Measurements from ENCODE around the gene ADD2.

The ADD2 gene

DNA sequence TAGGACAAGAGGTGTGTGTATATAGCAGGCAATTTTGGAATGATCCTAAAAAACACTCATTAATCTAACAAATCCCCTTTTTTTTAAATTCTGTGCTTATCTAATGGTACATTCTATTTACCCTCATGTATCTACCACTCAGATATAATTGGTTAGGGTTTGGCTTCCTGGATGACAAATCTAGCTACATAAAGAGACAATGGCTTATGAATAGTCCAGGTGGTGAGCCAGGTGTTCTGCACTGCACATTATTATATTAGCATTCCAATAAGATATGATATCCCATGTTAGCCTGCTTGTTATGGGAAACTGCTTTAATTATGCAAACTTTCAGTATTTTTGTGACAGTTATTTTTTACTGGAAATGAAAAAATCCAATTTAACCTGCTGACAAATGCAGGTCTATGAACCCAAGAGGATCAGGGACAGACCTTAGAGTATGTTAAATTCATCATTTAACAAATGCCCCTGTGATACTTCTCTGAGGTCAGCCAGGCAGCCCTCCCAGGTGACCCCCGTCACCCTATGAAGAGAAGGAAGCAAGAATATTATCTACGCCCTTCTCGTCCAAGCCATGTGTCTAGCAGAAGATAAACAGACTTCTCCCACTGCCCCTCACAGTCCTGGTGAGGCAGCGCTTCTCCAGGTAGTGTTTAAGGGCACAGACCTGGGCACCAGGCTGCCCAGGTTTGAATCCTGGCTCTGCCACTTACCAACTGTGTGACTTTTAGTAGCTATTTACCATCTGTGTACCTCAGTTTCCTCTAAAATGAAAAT lies 83.0 kb downstream of the ADD2 start:
- Histone ChIP-seq H3K4me3 (ENCODE audit: severe bottlenecking) (no peak overlapping the region), H3K27me3 (ENCODE audit: insufficient read depth, poor library complexity, severe bottlenecking) (no peaks in the 10 kb centered on the region), H3K4me1 (ENCODE audit: insufficient read depth, poor library complexity, severe bottlenecking) (no peaks in the 10 kb centered on the region), H3K36me3 (ENCODE audit: low read depth) (no peaks in the 10 kb centered on the region), H3K9me3 (ENCODE audit: severe bottlenecking) (no peaks in the 10 kb centered on the region), H3K27ac (ENCODE audit: poor library complexity, severe bottlenecking) (no peak overlapping the region)
- DNase-seq (ENCODE audit: low spot score) (no peak), ATAC-seq (ENCODE audit: low read depth) (no peak)
- TF ChIP-seq, protein P1, sequence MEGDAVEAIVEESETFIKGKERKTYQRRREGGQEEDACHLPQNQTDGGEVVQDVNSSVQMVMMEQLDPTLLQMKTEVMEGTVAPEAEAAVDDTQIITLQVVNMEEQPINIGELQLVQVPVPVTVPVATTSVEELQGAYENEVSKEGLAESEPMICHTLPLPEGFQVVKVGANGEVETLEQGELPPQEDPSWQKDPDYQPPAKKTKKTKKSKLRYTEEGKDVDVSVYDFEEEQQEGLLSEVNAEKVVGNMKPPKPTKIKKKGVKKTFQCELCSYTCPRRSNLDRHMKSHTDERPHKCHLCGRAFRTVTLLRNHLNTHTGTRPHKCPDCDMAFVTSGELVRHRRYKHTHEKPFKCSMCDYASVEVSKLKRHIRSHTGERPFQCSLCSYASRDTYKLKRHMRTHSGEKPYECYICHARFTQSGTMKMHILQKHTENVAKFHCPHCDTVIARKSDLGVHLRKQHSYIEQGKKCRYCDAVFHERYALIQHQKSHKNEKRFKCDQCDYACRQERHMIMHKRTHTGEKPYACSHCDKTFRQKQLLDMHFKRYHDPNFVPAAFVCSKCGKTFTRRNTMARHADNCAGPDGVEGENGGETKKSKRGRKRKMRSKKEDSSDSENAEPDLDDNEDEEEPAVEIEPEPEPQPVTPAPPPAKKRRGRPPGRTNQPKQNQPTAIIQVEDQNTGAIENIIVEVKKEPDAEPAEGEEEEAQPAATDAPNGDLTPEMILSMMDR (IDR thresholded peaks at IDR 0.05; ENCODE audit: poor library complexity, severe bottlenecking) = no peak

DNA sequence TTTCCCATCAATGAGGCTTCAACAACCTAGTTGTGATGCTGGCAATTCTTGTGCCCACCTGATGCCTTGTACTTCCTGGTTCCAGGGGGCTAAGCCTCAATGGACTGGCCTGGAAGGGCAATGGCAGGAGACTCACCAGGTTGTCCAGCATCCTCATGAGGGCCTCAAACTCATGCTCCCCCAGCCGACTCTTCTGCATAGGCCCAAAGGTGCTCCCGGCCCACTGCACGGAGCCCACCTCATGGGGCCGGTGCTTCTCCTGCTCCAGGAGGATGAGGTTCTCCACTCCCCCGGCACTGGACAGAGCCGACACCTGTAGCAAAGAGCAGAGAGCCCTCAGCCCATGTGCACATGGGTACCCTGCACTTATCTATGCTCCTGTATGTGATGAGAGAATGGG lies 84.5 kb downstream of the ADD2 start:
- TF ChIP-seq, protein P1 (IDR thresholded peaks at IDR 0.05; ENCODE audit: poor library complexity, severe bottlenecking) = no peak
- no peaks in the 10 kb centered on the region for H3K36me3 ChIP-seq (ENCODE audit: low read depth)

DNA sequence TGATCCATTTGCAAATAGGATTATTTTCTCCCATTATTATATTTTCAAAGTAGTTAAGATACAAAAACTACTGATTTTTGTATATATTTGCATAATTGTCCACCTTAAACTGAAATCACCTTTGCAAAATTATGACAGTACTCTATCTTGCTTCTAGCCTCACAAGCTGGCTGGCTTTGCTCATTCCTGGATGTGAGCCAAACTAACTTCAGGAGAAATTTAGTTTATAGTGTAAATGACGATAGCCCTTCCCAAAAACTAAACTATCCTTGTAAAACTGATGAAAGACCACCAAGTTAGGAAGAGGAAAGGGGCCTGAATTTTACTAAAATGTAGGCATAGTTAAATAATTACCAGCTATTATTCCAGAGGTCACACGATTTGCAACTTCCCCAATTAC lies 87.3 kb downstream of the ADD2 start:
- H3K4me3 ChIP-seq (ENCODE audit: severe bottlenecking) = no peak overlapping the region
- H3K27me3 ChIP-seq (ENCODE audit: insufficient read depth, poor library complexity, severe bottlenecking) = no peaks in the 10 kb centered on the region
- DNase-seq (ENCODE audit: low spot score) (no peak), ATAC-seq (ENCODE audit: low read depth) (no peak)
- no peak overlapping the region for H3K27ac ChIP-seq (ENCODE audit: poor library complexity, severe bottlenecking)
- no peaks in the 10 kb centered on the region for H3K36me3 ChIP-seq (ENCODE audit: low read depth)
- H3K4me1 ChIP-seq (ENCODE audit: insufficient read depth, poor library complexity, severe bottlenecking) = no peaks in the 10 kb centered on the region
- no peaks in the 10 kb centered on the region for H3K9me3 ChIP-seq (ENCODE audit: severe bottlenecking)
- TF ChIP-seq, protein P1 (IDR thresholded peaks at IDR 0.05; ENCODE audit: poor library complexity, severe bottlenecking) = no peak

More for the DNA sequence above, 84.5 kb downstream of the ADD2 start:
- H3K27ac ChIP-seq (ENCODE audit: poor library complexity, severe bottlenecking) = no peak overlapping the region
- H3K4me1 ChIP-seq (ENCODE audit: insufficient read depth, poor library complexity, severe bottlenecking) = no peaks in the 10 kb centered on the region
- DNase-seq (ENCODE audit: low spot score) = no peak
- ATAC-seq (ENCODE audit: low read depth) = no peak
- H3K4me3 ChIP-seq (ENCODE audit: severe bottlenecking) = no peak overlapping the region
- no peaks in the 10 kb centered on the region for H3K9me3 ChIP-seq (ENCODE audit: severe bottlenecking)
- no peaks in the 10 kb centered on the region for H3K27me3 ChIP-seq (ENCODE audit: insufficient read depth, poor library complexity, severe bottlenecking)

DNA sequence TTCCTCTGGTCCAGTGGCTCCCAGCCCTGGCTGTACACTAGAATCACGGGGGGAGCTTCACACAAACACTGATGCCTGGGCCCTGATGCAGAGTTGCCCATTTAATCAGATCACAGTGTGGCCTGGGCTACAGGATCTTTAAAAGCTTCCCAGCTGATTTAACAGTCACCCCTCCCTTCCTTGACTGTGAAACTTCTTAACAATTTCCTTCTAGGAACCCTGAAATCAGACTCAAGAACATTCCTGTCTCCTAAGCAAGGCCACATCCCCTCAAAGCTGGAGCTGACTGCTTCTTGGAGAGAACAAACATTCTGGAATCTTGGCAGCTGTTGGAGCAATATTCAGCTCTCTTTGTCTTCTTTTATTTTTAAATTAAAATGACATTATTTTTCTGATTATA lies 88.7 kb downstream of the ADD2 start:
- TF ChIP-seq, protein P1 (IDR thresholded peaks at IDR 0.05; ENCODE audit: poor library complexity, severe bottlenecking) = no peak
- H3K36me3 ChIP-seq (ENCODE audit: low read depth) = no peaks in the 10 kb centered on the region

DNA sequence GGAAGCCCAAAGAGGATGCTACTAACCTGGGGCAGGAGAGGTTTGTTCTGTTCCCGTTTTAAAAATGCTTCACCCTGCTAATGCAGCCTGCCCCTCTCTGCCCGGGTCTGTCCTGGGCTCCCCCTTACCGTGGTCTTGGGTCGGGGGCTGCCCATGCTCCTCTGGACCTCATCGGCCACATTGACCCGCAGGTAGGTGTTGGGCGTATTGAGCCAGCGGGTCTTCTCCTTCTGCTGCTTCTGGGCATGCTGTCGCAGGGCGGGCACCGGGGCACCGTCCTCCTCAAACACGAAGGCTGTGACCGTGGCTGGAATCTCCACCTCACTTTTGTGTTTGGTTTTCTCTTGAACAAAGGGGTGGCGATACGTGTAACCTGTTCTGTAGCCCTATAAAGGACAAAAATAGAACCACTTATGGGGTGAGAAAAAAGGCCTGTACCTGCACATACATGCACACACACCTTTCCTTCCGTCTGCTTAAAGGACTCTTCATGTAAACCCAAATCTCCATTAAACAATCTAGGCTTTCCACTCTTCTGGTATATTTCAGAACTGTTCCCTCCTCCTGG lies 89.3 kb downstream of the ADD2 start:
- H3K27ac ChIP-seq (ENCODE audit: poor library complexity, severe bottlenecking) = no peak overlapping the region
- DNase-seq (ENCODE audit: low spot score) = no peak
- TF ChIP-seq, protein P1 (IDR thresholded peaks at IDR 0.05; ENCODE audit: poor library complexity, severe bottlenecking) = no peak
- H3K9me3 ChIP-seq (ENCODE audit: severe bottlenecking) = no peaks in the 10 kb centered on the region
- H3K36me3 ChIP-seq (ENCODE audit: low read depth) = no peaks in the 10 kb centered on the region
- H3K4me1 ChIP-seq (ENCODE audit: insufficient read depth, poor library complexity, severe bottlenecking) = no peaks in the 10 kb centered on the region
- no peak for ATAC-seq (ENCODE audit: low read depth)
- no peaks in the 10 kb centered on the region for H3K27me3 ChIP-seq (ENCODE audit: insufficient read depth, poor library complexity, severe bottlenecking)
- no peak overlapping the region for H3K4me3 ChIP-seq (ENCODE audit: severe bottlenecking)

More for the DNA sequence above, 88.7 kb downstream of the ADD2 start:
- ATAC-seq (ENCODE audit: low read depth) (no peak), DNase-seq (ENCODE audit: low spot score) (no peak)
- Histone ChIP-seq H3K27me3 (ENCODE audit: insufficient read depth, poor library complexity, severe bottlenecking) (no peaks in the 10 kb centered on the region), H3K4me1 (ENCODE audit: insufficient read depth, poor library complexity, severe bottlenecking) (no peaks in the 10 kb centered on the region), H3K9me3 (ENCODE audit: severe bottlenecking) (no peaks in the 10 kb centered on the region), H3K4me3 (ENCODE audit: severe bottlenecking) (no peak overlapping the region), H3K27ac (ENCODE audit: poor library complexity, severe bottlenecking) (no peak overlapping the region)
